ENCODE results near the gene EXOC2.
"Not testable (repeated sequence)": the region's sequence is repeated elsewhere in the genome, so short reads cannot be mapped to it uniquely, and the experiment has no call there.

The EXOC2 gene

GRCh38 chr6:680666-681340 lies 12.1 kb downstream of the EXOC2 start:
- DNase-seq, result peak in 1 of 2 experiments; percentile 11

- no peak for DNase-seq
These were observed 12.7 kb downstream of the EXOC2 start for GRCh38 chr6:680251-680650.

GRCh38 chr6:679282-679681 lies 13.7 kb downstream of the EXOC2 start:
- no peak for DNase-seq

GRCh38 chr6:678520-678919 lies 14.4 kb downstream of the EXOC2 start:
- no peak for DNase-seq

- DNase-seq, result no peak
These were observed 15.0 kb downstream of the EXOC2 start for GRCh38 chr6:677919-678318.

GRCh38 chr6:674956-675355 lies 18.0 kb downstream of the EXOC2 start:
- DNase-seq, result no peak

- no peak for DNase-seq
These were observed 18.5 kb downstream of the EXOC2 start for GRCh38 chr6:674406-674805.

GRCh38 chr6:667253-667927 lies 25.5 kb downstream of the EXOC2 start:
- no peak for DNase-seq

- DNase-seq, result no peak
These were observed 27.3 kb downstream of the EXOC2 start for GRCh38 chr6:665403-666267.

- DNase-seq, result not testable (repeated sequence)
These were observed 29.2 kb downstream of the EXOC2 start for GRCh38 chr6:663788-664187.

GRCh38 chr6:659716-660581 lies 33.0 kb downstream of the EXOC2 start:
- no peak for DNase-seq

GRCh38 chr6:658244-658643 lies 34.7 kb downstream of the EXOC2 start:
- DNase-seq, result no peak

- DNase-seq, result no peak
These were observed 35.2 kb downstream of the EXOC2 start for GRCh38 chr6:657743-658142.

- no peak for DNase-seq
These were observed 36.3 kb downstream of the EXOC2 start, which contains the start of gene HUS1B for GRCh38 chr6:656460-657252. Gene HUS1B, minus strand, starts transcription at chr6:657100. Its CDS starts 156 bp downstream, at chr6:656944.

GRCh38 chr6:654136-654535 lies 38.8 kb downstream of the EXOC2 start:
- no peak for DNase-seq

- DNase-seq, result no peak
These were observed 40.1 kb downstream of the EXOC2 start for GRCh38 chr6:652865-653264.

- DNase-seq, result no peak
These were observed 42.8 kb downstream of the EXOC2 start for GRCh38 chr6:650098-650497.

GRCh38 chr6:642805-643204 lies 50.1 kb downstream of the EXOC2 start:
- no peak for DNase-seq

- DNase-seq, result no peak
These were observed 51.5 kb downstream of the EXOC2 start for GRCh38 chr6:641225-641985.

- no peak for DNase-seq
These were observed 56.5 kb downstream of the EXOC2 start for GRCh38 chr6:636488-636887.

- DNase-seq, result no peak
These were observed 57.7 kb downstream of the EXOC2 start for GRCh38 chr6:635233-635632.
